Activated CD8-positive, alpha-beta memory T cell treated with anti-CD3 and anti-CD28 coated beads for 4 hours (primary cell): ENCODE results near the gene CISTR.
"Not testable (repeated sequence)": the region's sequence is repeated elsewhere in the genome, so short reads cannot be mapped to it uniquely, and the experiment has no call there.

Experiments used
- DNase-seq, 2 donors: peaks; one replicate each; pipeline ENCODE4 v3.0.0-alpha.2; 2020; ENCODE audit warnings: low read depth in 2 of 2

CISTR gene

DNA sequence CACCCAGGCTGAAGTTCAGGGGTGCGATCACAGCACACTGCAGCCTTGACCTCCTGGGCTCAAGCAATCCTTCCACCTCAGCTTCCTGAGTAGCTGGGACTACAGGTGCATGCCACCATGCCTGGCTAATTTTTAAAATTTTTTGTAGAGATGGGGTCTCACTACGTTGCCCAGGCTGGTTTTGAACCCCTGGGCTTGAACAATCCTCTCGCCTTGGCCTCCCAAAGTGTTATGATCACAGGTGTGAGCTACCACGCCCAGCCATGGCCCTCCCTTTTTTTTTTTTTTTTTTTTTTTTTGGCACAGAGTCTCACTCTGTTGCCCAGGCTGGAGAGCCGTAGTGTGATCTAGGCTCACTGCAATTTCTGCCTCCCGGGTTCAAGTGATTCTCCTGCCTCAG is 33.2 kb downstream of the CISTR start:
- DNase-seq = not testable (repeated sequence)

DNA sequence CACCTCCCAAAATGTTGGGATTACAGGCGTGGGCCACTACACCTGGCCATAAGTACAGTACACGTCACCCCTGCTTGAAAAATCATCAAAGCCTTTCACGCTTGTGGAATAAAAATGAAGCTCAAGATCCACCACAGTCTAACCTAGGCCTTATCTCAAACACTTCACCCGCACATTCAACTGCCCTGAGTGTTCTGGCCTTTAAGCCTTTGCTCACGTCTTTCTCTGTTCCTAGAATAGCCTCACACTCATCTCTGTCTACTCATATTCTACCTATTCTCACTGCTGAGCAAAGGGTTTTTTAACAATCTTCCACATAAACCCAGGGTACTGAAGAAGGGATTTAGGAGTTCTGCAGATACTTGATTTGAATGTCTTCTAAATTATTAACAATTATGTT is 34.5 kb downstream of the CISTR start:
- DNase-seq = no peak

- no peak for DNase-seq
Observed at GRCh38 chr12:53714004-53714403, 37.8 kb downstream of the CISTR start.

DNA sequence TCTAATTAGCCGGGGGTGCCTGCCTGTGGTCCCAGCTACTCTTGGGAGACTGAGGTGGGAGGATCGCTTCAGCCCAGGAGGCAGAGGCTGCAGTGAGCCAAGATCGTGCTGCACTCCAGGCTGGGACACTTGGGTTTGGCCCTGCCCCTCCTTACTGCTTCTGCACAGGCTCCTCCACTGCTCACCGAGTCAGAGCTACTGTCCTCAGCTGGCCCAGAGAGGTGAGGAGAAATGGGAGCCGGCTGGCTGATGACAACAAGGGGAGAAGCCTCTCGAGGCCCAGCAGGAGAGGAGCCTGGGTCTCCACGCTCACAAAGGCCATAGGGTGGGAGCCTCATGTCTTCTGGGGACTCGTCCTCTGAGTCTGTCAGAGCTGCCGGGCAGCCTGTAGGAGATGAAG is 38.3 kb downstream of the CISTR start:
- no peak for DNase-seq

DNA sequence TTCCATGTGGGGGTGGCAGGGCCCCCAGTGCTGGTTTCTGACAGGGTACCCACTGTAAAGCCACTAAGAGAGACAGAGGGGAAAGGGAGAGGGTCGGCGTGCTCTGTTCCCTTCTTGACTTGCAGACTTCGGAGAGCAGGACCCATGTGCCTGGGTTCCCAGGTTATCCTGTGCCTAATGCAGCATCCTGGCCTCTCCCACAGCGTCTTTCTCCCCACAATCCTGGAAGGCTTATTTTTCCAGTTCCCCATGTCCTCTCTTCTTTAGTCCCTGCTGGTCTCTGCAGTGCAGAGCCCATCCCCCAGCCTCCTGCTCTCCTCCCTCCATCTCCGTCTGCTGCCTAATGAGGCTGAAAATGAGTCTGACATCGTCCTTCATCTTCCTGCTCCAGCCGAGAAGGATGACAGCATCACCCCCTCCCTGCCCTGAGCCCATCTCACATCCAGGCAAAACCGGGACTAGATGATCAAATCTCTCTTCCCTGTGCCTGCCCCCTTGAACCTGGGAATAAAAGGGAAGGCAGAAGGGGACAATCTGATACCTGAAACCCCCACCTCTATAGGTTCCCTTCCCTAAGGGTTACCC is 39.6 kb downstream of the CISTR start:
- DNase-seq = no peak

DNA sequence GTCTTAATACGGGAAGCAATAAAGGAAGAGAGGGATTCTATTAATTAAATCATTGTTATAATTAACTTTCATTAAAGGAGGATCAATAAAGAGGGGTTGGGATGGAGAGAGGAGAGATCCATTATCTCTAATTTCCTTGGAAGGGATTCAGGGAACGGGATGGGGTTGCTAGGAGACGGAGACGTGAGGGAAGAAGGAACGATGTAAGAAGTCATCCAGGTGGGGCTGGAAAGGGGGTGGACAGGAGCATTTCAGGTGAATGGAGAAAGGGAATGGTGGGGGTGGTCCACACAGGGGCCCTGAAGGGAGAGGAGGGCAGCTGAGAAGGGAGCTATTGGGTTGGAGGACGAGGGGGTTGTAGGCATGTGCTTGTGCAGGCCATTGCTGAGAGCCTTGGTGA is 41.7 kb downstream of the CISTR start:
- no peak for DNase-seq

DNA sequence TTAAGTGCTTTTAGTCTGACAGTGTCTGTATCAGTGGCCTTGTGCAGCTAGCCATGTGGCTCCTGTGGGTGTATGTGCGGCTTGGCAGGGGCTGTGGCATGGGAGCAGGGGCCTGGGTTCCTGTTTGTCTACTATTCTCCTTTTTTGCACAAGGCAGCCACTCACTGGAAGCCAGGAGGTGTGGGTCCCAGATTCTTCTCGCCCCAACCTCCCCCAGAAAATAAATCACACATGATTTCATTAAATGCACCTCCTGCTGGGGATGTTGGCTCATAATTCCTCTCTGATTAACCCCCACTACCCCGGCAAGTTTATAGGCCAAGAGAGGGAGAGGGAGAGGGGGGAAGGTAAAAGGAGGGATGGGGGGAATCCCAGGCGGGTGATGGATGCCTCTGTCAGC is 42.1 kb downstream of the CISTR start:
- DNase-seq = no peak

DNA sequence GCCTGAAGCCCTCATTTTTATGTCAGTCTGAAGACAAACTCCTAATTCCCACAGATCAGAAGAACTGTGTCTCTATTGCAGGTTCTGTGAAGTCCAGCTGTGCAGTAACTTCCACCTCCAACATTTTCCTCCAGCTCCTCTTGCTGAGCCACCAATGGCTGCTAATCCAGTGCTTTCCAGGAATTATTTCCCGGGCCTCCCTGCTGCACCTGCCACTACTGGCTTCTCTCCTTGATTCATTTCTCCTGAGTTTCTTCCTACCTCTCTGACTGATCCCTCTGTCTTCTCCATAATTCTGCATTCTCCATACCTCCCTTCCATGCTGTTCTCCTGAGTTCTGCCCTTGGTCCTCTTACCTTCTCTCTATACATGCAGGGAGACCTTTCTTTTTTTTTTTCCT is 45.7 kb downstream of the CISTR start:
- DNase-seq = no peak

DNA sequence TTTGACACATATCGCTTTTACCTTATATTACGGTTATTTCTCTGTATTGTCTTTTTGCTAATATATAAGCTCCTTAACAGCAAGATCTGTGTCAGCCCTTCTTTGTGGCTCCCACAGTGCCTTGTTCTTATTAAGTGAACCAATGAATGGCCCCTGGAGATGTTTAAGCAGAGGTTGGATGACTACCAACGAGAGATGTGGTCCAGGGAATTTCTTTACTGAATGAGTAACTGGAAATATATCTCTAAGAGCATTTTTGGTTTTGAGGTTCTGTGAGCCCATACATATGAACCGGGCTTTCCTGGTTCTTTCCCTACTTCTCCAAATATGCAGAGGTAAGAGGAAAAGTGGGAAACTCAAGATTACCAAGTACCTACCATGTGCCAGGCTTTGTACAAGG is 48.0 kb downstream of the CISTR start:
- DNase-seq = no peak

- peak; percentile 52 to 62 for DNase-seq
Observed at GRCh38 chr12:53701518-53702264, 50.1 kb downstream of the CISTR start.

GRCh38 chr12:53700567-53700966 is 51.2 kb downstream of the CISTR start:
- no peak for DNase-seq

- no peak for DNase-seq
Observed at GRCh38 chr12:53699678-53700025, 52.1 kb downstream of the CISTR start.

GRCh38 chr12:53698948-53699677 is 52.7 kb downstream of the CISTR start:
- DNase-seq = no peak

DNA sequence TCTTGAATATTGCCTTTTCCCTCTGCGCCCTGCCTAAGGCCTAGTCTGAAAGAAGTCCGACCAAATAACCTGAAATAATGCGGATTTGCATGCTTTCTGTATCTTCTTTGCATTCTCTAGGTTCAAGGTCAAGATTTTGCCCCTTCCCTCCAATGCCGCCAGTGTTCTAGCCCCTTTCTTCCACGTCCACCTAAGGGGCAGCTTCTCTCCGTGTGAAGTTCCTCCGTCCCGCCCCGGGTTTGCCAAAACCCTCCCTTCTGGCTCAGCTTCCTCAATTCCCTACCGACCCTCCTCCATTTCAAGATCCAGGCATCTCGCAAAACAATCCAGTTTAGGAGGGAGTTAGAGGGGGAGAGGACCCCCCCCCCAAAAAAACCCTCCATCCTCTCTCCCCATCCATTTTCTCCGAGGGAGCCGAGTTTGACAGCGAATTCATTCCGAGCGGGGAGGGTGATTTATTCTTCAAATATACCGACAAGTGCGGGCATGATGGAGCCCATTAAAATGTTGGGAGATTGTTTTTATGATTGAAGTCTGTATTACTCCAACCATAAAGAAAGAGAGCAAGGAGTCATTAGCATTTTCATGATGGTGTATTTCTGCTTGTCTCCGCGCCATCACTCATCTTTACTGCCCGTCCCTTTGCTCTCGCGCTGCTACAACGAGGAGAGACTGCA is 55.0 kb downstream of the CISTR start:
- DNase-seq = no peak
